Natural killer cell (primary cell): ENCODE results near the gene CKAP2. TPM values are rescaled to one million over a fixed set of nuclear protein-coding genes. Genes with fewer than 3 reads are reported as not detected.

Experiments used
- ATAC-seq, 3 donors: fragments of 150-1000 bp in 2 of 3; fragments of 200-7000 bp in 1 of 3; cut with Tn5 transposase; 1 replicate in 1 of 3; 2 replicates in 2 of 3; pipeline ENCODE4 v1.10.0; 2021; ENCODE audit warnings: mild to moderate bottlenecking in 2 of 3, moderate library complexity in 2 of 3
- DNase-seq, 2 donors: peaks; one replicate each; pipeline versions ENCODE4 v3.0.0 to v3.0.0-alpha.2; 2013 to 2021; ENCODE audit warnings: mixed read lengths in 1 of 2
- H3K27ac ChIP-seq: one replicate; pipeline ENCODE4 v1.5.1; 2013; ENCODE audit warnings: mild to moderate bottlenecking, low read length
- H3K27me3 ChIP-seq: one replicate; pipeline ENCODE4 v1.6.1; 2013; ENCODE audit warnings: low read length; ENCODE audit not compliant: control insufficient read depth, insufficient read depth
- H3K36me3 ChIP-seq: one replicate; pipeline ENCODE4 v1.6.1; 2013; ENCODE audit warnings: low read length; ENCODE audit not compliant: control insufficient read depth, insufficient read depth
- H3K4me1 ChIP-seq: one replicate; pipeline ENCODE4 v1.6.1; 2013; ENCODE audit warnings: low read length; ENCODE audit not compliant: control insufficient read depth, insufficient read depth
- H3K4me3 ChIP-seq: one replicate; pipeline ENCODE4 v1.5.1; 2013; ENCODE audit warnings: low read length
- H3K9me3 ChIP-seq: one replicate; pipeline ENCODE4 v1.6.1; 2013; ENCODE audit warnings: low read length; ENCODE audit not compliant: control insufficient read depth, insufficient read depth
- H3K27ac Mint-ChIP-seq, 2 donors: one replicate each; pipeline ENCODE4 v1.8.0; 2022; ENCODE audit warnings: mild to moderate bottlenecking in 2 of 2, mixed read lengths in 2 of 2, moderate library complexity in 1 of 2
- H3K27me3 Mint-ChIP-seq, 2 donors: one replicate each; pipeline ENCODE4 v1.8.0; 2022; ENCODE audit warnings: low read depth in 2 of 2, mixed read lengths in 2 of 2
- H3K36me3 Mint-ChIP-seq: one replicate; pipeline ENCODE4 v1.8.0; 2022; ENCODE audit warnings: mixed read lengths
- H3K4me1 Mint-ChIP-seq, 2 donors: one replicate each; pipeline ENCODE4 v1.8.0; 2022; ENCODE audit warnings: mixed read lengths in 2 of 2
- H3K4me3 Mint-ChIP-seq: one replicate; pipeline ENCODE4 v1.8.0; 2022; ENCODE audit warnings: mild to moderate bottlenecking, moderate library complexity, mixed read lengths
- H3K9me3 Mint-ChIP-seq, 2 donors: one replicate each; pipeline ENCODE4 v1.8.0; 2022; ENCODE audit warnings: mixed read lengths in 2 of 2
- CTCF ChIP-seq: fragments of 200-600 bp; IDR thresholded peaks from one replicate; pipeline ENCODE4 v1.8.0; 2022; ENCODE audit warnings: antibody characterized with exemption
- WGBS: methylation state at CpG from one replicate; pipeline ENCODE4 v1.1.7; 2013; ENCODE audit warnings: missing lambda C conversion rate; ENCODE audit not compliant: insufficient coverage; 5-methylcytosine and 5-hydroxymethylcytosine counted together
- intact Hi-C: fragments of 100-400 bp; cut with micrococcal nuclease; formaldehyde crosslinking; loops from one replicate; pipeline ENCODE4 v1.14.2; 2022
- total RNA-seq, 4 donors: library from RNA; stranded (reverse); fragments of 120-200 nt in 1 of 4; gene quantifications; one replicate each; pipeline versions ENCODE4 v1.2.3 to v1.2.4, GENCODE V29; 2013 to 2022

Gene CKAP2
- total RNA-seq, 3 donors from 2014 or later (not counting 1 experiment from before 2014, with no cell fraction given), result 12.0 to 15.6 (median 13.1) TPM

DNA sequence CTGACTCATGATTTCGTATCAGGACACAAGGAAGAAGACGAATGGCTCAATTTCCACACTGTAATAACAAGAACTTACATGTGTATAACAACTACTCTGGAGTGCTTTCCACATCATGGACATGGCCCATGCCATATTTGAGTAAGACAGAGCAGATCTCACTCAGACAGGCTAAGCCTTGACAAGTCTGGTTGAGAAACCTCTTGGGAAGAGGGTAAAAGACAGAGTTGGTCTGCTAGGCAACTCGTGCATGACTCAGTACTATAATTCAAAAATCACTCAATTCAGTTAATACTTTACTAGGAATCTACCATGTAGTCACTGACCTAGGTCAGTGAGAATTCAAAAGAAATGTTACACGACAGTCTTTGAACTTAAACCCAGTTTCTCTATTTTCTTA is 43.6 kb upstream of the CKAP2 start:
- no peaks in the 10 kb centered on the region for H3K4me1 ChIP-seq
- Mint-ChIP-seq H3K4me1 (peaks cover 0 to 2% of the 10 kb centered on the region in 2 donors), H3K27ac (peak overlapping the region in 1 of 2 donors; percentile 12), H3K4me3 (no peak overlapping the region), H3K36me3 (peaks cover 6% of the 10 kb centered on the region), H3K27me3 (no peaks in the 10 kb centered on the region), H3K9me3 (no peaks in the 10 kb centered on the region)
- peaks cover 43% of the 10 kb centered on the region for H3K36me3 ChIP-seq
- ATAC-seq, result no peak
- 81% methylated on average over 3 of the region's 4 CpGs for WGBS
- H3K27me3 ChIP-seq, result no peaks in the 10 kb centered on the region
- H3K27ac ChIP-seq, result no peak overlapping the region
- DNase-seq, result no peak
- intact Hi-C loops, result no loop called here
- no peak for TF ChIP-seq CTCF
- H3K9me3 ChIP-seq, result no peaks in the 10 kb centered on the region
- no peak overlapping the region for H3K4me3 ChIP-seq

DNA sequence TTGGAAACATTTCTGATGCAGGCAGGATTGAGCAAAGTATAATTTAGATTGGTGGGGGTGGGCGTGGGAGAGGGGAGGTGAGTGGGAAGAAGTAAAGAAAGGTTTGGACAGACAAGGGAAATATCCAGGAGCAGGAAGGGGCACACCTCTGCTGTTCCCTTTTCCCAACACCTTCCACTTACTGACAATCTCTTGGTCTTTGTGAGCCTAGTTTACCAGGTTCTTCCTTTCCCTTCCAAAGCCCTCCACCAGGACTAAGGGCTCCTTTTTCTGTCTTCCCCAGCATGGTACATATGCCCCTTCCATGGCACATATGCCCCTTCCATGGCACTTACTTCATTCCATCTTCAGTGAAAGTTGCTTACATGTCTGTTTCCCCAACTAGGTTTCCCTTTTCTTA is 43.1 kb upstream of the CKAP2 start:
- intact Hi-C loops, result no loop called here
- H3K27ac ChIP-seq, result no peak overlapping the region
- no peaks in the 10 kb centered on the region for H3K27me3 ChIP-seq
- TF ChIP-seq CTCF, result no peak
- H3K4me1 Mint-ChIP-seq, result no peaks in the 10 kb centered on the region
- H3K4me3 Mint-ChIP-seq, result no peak overlapping the region
- 100% methylated on average over 1 of the region's 1 CpG for WGBS
- H3K4me3 ChIP-seq, result no peak overlapping the region
- H3K9me3 ChIP-seq, result no peaks in the 10 kb centered on the region
- H3K27ac Mint-ChIP-seq, result no peak overlapping the region
- H3K4me1 ChIP-seq, result no peaks in the 10 kb centered on the region
- ATAC-seq, result no peak
- DNase-seq, result no peak
- no peaks in the 10 kb centered on the region for H3K9me3 Mint-ChIP-seq
- H3K36me3 ChIP-seq, result peaks cover 48% of the 10 kb centered on the region
- H3K36me3 Mint-ChIP-seq, result peaks cover 6% of the 10 kb centered on the region
- H3K27me3 Mint-ChIP-seq, result no peaks in the 10 kb centered on the region

GRCh38 chr13:52414051-52414450 is 41.2 kb upstream of the CKAP2 start:
- H3K27ac ChIP-seq, result no peak overlapping the region
- Mint-ChIP-seq H3K4me3 (no peak overlapping the region), H3K4me1 (no peaks in the 10 kb centered on the region), H3K27me3 (no peaks in the 10 kb centered on the region), H3K9me3 (no peaks in the 10 kb centered on the region), H3K36me3 (peaks cover 10% of the 10 kb centered on the region), H3K27ac (no peak overlapping the region)
- ATAC-seq (no peak), DNase-seq (no peak)
- TF ChIP-seq CTCF, result no peak
- no peaks in the 10 kb centered on the region for H3K27me3 ChIP-seq
- H3K4me1 ChIP-seq, result no peaks in the 10 kb centered on the region
- intact Hi-C loops, result no loop called here
- no peaks in the 10 kb centered on the region for H3K9me3 ChIP-seq
- H3K4me3 ChIP-seq, result no peak overlapping the region
- H3K36me3 ChIP-seq, result peaks cover 58% of the 10 kb centered on the region
- no CpG with 5 or more reads among the region's 1 CpG for WGBS

DNA sequence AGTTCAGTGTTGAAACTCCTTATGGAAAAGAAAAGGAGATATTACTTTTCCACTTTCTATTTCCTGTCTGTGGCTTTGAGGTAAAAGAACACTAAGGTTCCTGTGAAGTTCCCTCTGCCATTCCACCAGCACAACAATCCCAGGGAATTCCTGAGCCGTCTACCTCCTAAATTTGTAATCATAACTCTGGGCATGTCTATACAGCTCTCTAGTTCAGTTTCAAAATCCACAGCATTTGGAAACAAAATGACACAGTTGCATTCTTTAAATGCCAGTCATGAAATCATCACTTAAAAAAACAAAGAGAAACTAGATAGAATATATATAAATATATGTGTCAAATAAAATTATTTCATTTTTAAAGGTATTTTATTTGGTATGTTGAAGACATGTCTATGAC is 40.3 kb upstream of the CKAP2 start:
- Mint-ChIP-seq H3K4me3 (no peak overlapping the region), H3K27me3 (no peaks in the 10 kb centered on the region), H3K27ac (peak overlapping the region in 1 of 2 donors; percentile 12), H3K4me1 (no peaks in the 10 kb centered on the region), H3K9me3 (no peaks in the 10 kb centered on the region), H3K36me3 (peaks cover 18% of the 10 kb centered on the region)
- no peaks in the 10 kb centered on the region for H3K4me1 ChIP-seq
- H3K9me3 ChIP-seq, result no peaks in the 10 kb centered on the region
- H3K4me3 ChIP-seq, result no peak overlapping the region
- H3K36me3 ChIP-seq, result peaks cover 62% of the 10 kb centered on the region
- no peak for DNase-seq
- intact Hi-C loops, result no loop called here
- no peaks in the 10 kb centered on the region for H3K27me3 ChIP-seq
- ATAC-seq, result no peak
- no peak for TF ChIP-seq CTCF
- H3K27ac ChIP-seq, result no peak overlapping the region
- 100% methylated on average over 1 of the region's 1 CpG for WGBS
